ENCODE measurements around the gene RHO.

The RHO gene

DNA sequence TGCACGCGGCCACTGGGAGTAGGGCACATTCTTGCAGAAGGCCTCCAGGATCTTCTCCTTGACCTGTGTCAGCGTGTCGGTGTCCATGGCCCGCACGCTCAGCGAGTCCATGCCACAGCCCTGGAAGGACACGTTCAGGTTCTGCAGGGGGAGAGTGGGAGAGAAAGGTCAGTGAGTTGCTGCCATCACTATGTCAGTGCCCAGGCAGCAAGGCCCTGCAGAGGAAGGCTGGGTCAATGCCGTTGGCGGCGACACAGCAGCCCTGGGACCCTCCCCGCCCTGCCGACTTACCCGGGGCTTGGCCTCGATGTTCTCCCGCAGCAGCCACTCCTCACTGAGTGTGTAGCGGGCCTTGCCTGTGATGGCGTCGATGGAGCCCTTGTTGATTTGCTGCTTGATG, 34.4 kb downstream of the RHO start:
- DNase-seq (ENCODE audit: low read depth), result no peak
- TF ChIP-seq, protein P1, sequence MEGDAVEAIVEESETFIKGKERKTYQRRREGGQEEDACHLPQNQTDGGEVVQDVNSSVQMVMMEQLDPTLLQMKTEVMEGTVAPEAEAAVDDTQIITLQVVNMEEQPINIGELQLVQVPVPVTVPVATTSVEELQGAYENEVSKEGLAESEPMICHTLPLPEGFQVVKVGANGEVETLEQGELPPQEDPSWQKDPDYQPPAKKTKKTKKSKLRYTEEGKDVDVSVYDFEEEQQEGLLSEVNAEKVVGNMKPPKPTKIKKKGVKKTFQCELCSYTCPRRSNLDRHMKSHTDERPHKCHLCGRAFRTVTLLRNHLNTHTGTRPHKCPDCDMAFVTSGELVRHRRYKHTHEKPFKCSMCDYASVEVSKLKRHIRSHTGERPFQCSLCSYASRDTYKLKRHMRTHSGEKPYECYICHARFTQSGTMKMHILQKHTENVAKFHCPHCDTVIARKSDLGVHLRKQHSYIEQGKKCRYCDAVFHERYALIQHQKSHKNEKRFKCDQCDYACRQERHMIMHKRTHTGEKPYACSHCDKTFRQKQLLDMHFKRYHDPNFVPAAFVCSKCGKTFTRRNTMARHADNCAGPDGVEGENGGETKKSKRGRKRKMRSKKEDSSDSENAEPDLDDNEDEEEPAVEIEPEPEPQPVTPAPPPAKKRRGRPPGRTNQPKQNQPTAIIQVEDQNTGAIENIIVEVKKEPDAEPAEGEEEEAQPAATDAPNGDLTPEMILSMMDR (IDR thresholded peaks at IDR 0.05; ENCODE audit: low read length, missing control alignments), result no peak

DNA sequence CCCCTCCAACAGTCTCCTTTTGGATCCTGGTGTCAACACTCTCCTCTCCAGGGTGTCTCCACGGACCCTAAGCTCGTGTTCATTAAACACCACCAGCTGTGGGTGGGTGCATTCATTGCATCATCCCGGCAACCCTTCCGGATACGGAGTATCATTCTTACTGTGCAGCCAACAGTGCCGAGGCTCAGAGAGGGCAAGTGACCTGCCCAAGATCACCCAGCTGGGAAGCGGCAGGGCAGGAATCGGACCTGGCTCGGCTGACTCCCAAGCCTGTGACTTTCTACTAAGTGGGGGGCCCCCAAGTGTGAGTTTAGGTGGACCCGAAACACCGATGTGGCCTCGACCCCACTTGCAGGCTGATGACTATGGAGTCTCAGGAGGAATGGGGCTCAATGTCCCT, 34.9 kb downstream of the RHO start:
- TF ChIP-seq, protein P1 (IDR thresholded peaks at IDR 0.05; ENCODE audit: low read length, missing control alignments), result no peak
- DNase-seq (ENCODE audit: low read depth), result no peak
- H3K4me3 ChIP-seq (replicated peaks; ENCODE audit: low read depth, low read length), result no peak overlapping the region

More for the DNA sequence above, 34.4 kb downstream of the RHO start:
- no peak overlapping the region for H3K4me3 ChIP-seq (replicated peaks; ENCODE audit: low read depth, low read length)

DNA sequence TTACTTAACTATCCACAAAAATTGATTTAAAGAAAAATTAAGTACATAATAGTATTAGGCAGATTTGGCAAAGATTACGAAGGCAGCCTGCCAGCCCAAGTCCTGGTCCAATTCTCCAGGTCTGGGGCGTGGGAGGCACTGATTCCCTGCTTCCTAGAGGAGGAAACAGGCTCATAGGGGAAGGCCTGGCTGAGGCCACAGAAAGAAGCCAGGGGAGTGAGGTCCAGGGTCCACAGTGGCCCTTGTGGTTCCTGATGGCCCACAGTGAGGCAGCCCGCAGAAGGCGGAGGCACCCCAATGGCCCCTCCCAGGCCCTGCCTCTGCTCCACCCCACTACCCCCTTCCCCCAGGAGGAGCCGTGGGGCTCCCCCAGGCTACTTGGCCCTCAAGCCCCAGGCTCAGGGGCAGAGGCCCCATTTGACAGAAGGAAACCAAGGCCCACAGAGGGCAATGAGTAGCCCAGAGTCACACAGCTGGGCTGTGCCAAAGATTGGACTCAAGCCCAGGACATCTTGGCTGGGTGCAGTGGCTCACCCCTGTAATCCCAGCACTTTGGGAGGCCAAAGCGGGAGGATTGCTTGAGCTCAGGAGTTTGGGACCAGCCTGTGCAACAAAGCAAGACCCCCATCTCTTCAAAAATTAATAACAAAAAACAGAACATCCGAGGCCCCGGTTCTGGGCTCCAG, 35.6 kb downstream of the RHO start:
- DNase-seq (ENCODE audit: low read depth), result peak; percentile 31

DNA sequence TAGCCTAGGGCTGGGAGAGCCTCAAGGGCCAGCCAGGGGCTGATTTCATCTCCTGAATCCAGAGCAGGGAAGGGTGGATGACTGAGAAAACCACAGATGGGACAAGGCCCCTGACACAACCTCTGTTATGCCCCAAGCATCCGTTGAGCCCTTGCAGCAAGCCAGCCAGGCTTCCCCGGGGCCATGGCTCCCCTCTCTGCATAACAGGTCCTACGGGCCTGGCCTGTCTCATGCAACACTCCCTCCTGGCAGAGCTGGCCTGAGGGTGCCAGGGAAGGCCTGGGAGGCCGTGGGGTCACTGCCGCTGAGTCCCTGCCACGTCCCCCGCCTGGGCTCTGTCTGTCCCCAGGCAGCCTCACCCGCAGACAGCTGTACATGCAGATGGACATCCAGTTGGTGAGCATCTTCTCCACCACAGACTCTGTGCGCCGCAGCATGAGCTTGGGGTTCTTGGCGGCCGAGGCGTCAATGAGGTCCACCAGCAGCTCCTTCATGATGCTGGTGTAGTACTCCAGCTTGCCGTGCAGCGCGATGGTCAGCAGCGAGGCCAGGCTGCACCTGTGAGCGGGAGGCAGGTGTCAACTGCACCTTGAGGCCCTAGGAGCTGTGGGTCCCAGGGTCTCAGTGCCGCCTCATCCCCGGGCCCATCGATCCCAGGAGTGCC, 36.7 kb downstream of the RHO start:
- H3K4me3 ChIP-seq (replicated peaks; ENCODE audit: low read depth, low read length), result no peak overlapping the region
- TF ChIP-seq, protein P1 (IDR thresholded peaks at IDR 0.05; ENCODE audit: low read length, missing control alignments), result no peak
- DNase-seq (ENCODE audit: low read depth), result no peak

More for the DNA sequence above, 35.6 kb downstream of the RHO start:
- no peak overlapping the region for H3K4me3 ChIP-seq (replicated peaks; ENCODE audit: low read depth, low read length)
- TF ChIP-seq, protein P1 (IDR thresholded peaks at IDR 0.05; ENCODE audit: low read length, missing control alignments), result no peak

DNA sequence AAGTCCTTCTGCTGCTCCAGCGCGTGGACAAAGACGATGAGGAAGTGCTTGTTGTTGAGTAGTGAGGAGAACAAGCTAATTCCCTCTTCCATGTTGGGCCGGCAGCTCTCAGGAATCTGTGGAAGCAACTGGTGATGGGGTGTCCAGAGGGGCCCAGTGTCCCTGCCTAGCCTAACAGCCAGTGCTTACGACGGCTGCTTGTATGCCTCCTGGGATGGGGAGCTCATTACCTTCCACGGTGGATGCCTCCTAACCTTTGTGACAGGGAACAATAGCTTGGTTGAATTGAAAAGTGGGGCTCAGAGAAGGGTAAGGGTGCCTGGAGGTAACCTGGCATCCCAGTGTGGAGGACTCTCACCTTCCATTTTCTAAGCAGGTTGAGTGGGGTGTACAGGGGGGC, 37.5 kb downstream of the RHO start:
- H3K4me3 ChIP-seq (replicated peaks; ENCODE audit: low read depth, low read length), result no peak overlapping the region
- no peak for DNase-seq (ENCODE audit: low read depth)
- TF ChIP-seq, protein P1 (IDR thresholded peaks at IDR 0.05; ENCODE audit: low read length, missing control alignments), result no peak

DNA sequence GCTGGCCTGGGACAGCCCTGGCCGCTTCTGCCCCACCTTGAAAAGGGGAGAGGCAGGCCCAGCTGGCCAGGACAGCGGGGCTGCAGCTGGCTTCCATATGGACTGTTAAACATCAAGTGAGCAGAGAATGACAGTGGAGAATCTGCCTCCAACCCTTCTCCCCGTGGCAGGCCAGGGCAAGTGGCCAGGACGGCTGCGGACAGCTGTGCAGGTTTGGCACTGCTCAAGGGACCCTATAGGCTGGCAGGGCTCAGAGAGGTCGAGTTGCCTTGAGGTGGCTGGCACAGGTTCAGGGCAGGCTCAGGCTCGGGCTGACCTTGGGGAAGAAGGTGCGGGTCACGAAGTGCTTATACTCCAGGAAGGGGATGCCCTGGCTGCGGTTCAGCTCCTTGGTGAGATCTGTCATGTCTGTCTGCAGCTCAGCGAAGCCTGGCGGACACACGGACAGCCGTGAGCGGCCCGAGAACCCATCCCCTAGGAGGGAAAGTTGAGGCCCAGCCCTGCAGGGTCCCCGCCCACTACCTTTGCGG, 38.8 kb downstream of the RHO start:
- TF ChIP-seq, protein P1 (IDR thresholded peaks at IDR 0.05; ENCODE audit: low read length, missing control alignments), result no peak
- no peak for DNase-seq (ENCODE audit: low read depth)
- no peak overlapping the region for H3K4me3 ChIP-seq (replicated peaks; ENCODE audit: low read depth, low read length)

All from fibroblast of pulmonary artery (primary cell).